ENCODE results near the gene RECQL5.

- TF ChIP-seq CTCF (IDR thresholded peaks at IDR 0.05; ENCODE audit: poor library complexity, severe bottlenecking) (no peak), POLR2AphosphoS5 (IDR thresholded peaks at IDR 0.05) (no peak), EZH2 (IDR thresholded peaks at IDR 0.05; ENCODE audit: borderline replicate concordance, insufficient read depth, low read length, poor library complexity, severe bottlenecking) (no peak), EP300 (conservative IDR thresholded peaks at IDR 0.05; ENCODE audit: poor library complexity, severe bottlenecking) (no peak), SMC3 (conservative IDR thresholded peaks at IDR 0.05; ENCODE audit: poor library complexity) (no peak), RAD21 (conservative IDR thresholded peaks at IDR 0.05) (no peak), TAF1 (IDR thresholded peaks at IDR 0.05; ENCODE audit: low read depth) (no peak), MXI1 (conservative IDR thresholded peaks at IDR 0.05; ENCODE audit: poor library complexity, severe bottlenecking) (no peak)
- TF ChIP-seq, protein P1, sequence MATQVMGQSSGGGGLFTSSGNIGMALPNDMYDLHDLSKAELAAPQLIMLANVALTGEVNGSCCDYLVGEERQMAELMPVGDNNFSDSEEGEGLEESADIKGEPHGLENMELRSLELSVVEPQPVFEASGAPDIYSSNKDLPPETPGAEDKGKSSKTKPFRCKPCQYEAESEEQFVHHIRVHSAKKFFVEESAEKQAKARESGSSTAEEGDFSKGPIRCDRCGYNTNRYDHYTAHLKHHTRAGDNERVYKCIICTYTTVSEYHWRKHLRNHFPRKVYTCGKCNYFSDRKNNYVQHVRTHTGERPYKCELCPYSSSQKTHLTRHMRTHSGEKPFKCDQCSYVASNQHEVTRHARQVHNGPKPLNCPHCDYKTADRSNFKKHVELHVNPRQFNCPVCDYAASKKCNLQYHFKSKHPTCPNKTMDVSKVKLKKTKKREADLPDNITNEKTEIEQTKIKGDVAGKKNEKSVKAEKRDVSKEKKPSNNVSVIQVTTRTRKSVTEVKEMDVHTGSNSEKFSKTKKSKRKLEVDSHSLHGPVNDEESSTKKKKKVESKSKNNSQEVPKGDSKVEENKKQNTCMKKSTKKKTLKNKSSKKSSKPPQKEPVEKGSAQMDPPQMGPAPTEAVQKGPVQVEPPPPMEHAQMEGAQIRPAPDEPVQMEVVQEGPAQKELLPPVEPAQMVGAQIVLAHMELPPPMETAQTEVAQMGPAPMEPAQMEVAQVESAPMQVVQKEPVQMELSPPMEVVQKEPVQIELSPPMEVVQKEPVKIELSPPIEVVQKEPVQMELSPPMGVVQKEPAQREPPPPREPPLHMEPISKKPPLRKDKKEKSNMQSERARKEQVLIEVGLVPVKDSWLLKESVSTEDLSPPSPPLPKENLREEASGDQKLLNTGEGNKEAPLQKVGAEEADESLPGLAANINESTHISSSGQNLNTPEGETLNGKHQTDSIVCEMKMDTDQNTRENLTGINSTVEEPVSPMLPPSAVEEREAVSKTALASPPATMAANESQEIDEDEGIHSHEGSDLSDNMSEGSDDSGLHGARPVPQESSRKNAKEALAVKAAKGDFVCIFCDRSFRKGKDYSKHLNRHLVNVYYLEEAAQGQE (IDR thresholded peaks at IDR 0.05; ENCODE audit: borderline replicate concordance) = no peak
Measured at GRCh38 chr17:75673487-75673886, 6.5 kb upstream of the RECQL5 start.

All from neural cell (in vitro differentiated cells).